PC-3 (cell line): ENCODE data around the gene CANT1. TPM values are rescaled to one million over a fixed set of nuclear protein-coding genes. Genes with fewer than 3 reads are reported as not detected.

ENCODE experiments used
- ATAC-seq: fragments of 200-7000 bp; cut with Tn5 transposase; 2 replicates; pipeline ENCODE4 v1.9.1; 2020; ENCODE audit warnings: mild to moderate bottlenecking, moderate library complexity
- BruUV-seq: library from RNA; stranded (reverse); fragments of 400-500 nt; replicated peaks from 2 replicates; lab custom pipeline; 2021; lab: Mats Ljungman, UMichigan
- CTCF ChIA-PET: fragments of 300-600 bp; sonication (Branson Sonifier 250); formaldehyde crosslinking; loops from one replicate; lab custom pipeline; 2022; ENCODE audit warnings: antibody characterized with exemption; lab: Charles Lee
- POLR2A ChIA-PET: fragments of 300-600 bp; sonication (Branson Sonifier 250); formaldehyde crosslinking; loops from one replicate; lab custom pipeline; 2022; ENCODE audit warnings: antibody characterized with exemption; ENCODE audit not compliant: unreplicated experiment; lab: Charles Lee
- DNase-seq: peaks from one replicate; pipeline ENCODE4 v3.0.0-alpha.2; 2015
- H2AFZ ChIP-seq: fragments of 300-600 bp; sonication (generic); 2 replicates; pipeline ENCODE4 v1.6.0; 2016; ENCODE audit warnings: antibody characterized with exemption, low read length
- H3F3A ChIP-seq: fragments of 300-600 bp; sonication (generic); one replicate; pipeline ENCODE4 v1.6.0; 2017; ENCODE audit warnings: antibody characterized with exemption, low read length, control low read depth, mild to moderate bottlenecking; ENCODE audit not compliant: unreplicated experiment
- H3K27ac ChIP-seq: fragments of 300-600 bp; sonication (generic); 2 replicates; pipeline ENCODE4 v1.5.1; 2016; ENCODE audit warnings: mild to moderate bottlenecking, low read length
- H3K27me3 ChIP-seq: fragments of 300-600 bp; sonication (generic); 2 replicates; pipeline ENCODE4 v1.6.1; 2016; ENCODE audit warnings: low read length, mixed read lengths
- H3K36me3 ChIP-seq: fragments of 300-600 bp; sonication (generic); 2 replicates; pipeline ENCODE4 v1.6.1; 2016; ENCODE audit warnings: low read depth, mixed run types, low read length, mixed read lengths
- H3K4me1 ChIP-seq: fragments of 300-600 bp; sonication (generic); 2 replicates; pipeline ENCODE4 v1.5.1; 2016; ENCODE audit warnings: low read length; ENCODE audit not compliant: insufficient read depth
- H3K4me2 ChIP-seq: fragments of 300-600 bp; sonication (generic); 2 replicates; pipeline ENCODE4 v1.6.0; 2016; ENCODE audit warnings: low read length
- H3K4me3 ChIP-seq: fragments of 300-600 bp; sonication (generic); 2 replicates; pipeline ENCODE4 v1.5.1; 2016; ENCODE audit warnings: mild to moderate bottlenecking, low read length, mixed read lengths
- H3K79me2 ChIP-seq: fragments of 300-600 bp; sonication (generic); 2 replicates; pipeline ENCODE4 v1.6.1; 2017; ENCODE audit warnings: low read length, mixed read lengths
- H3K9ac ChIP-seq: fragments of 300-600 bp; sonication (generic); 2 replicates; pipeline ENCODE4 v1.6.0; 2016; ENCODE audit warnings: mild to moderate bottlenecking, low read length
- H3K9me2 ChIP-seq: fragments of 300-600 bp; sonication (generic); replicated peaks from 2 replicates; pipeline ENCODE4 v1.6.1; 2016; ENCODE audit warnings: mixed run types, low read length, mixed read lengths
- H3K9me3 ChIP-seq: fragments of 300-600 bp; sonication (generic); 2 replicates; pipeline ENCODE4 v1.6.1; 2016; ENCODE audit warnings: low read length, mixed read lengths
- H4K20me1 ChIP-seq: fragments of 300-600 bp; sonication (generic); 2 replicates; pipeline ENCODE4 v1.6.1; 2016; ENCODE audit warnings: low read length, mixed read lengths
- EZH2 ChIP-seq: fragments of 300-600 bp; sonication (generic); IDR thresholded peaks from one replicate; pipeline ENCODE4 v1.6.1; 2017; ENCODE audit warnings: antibody characterized with exemption, mild to moderate bottlenecking, low read length; ENCODE audit not compliant: unreplicated experiment
- EZH2phosphoT487 ChIP-seq: fragments of 300-600 bp; sonication (generic); IDR thresholded peaks from 2 replicates; pipeline ENCODE4 v1.6.1; 2018; ENCODE audit warnings: mild to moderate bottlenecking, antibody characterized with exemption, low read length, borderline replicate concordance
- intact Hi-C: fragments of 100-400 bp; cut with micrococcal nuclease; formaldehyde crosslinking; loops from 2 replicates; pipeline ENCODE4 v1.9.0; 2023
- total RNA-seq: library from RNA; depleted of rRNA; stranded (reverse); fragments of >200 nt; gene quantifications from 2 replicates; pipeline ENCODE4 v1.2.3, GENCODE V29; 2014
- TF ChIP-seq, protein P1 (sequence below): fragments of 300-600 bp; sonication (generic); conservative IDR thresholded peaks from 2 replicates; pipeline ENCODE4 v1.5.1; 2017; ENCODE audit warnings: antibody characterized with exemption, low read depth, mild to moderate bottlenecking, low read length

The CANT1 gene
- total RNA-seq, 1 experiment from 2014 or later, result 191 TPM

DNA sequence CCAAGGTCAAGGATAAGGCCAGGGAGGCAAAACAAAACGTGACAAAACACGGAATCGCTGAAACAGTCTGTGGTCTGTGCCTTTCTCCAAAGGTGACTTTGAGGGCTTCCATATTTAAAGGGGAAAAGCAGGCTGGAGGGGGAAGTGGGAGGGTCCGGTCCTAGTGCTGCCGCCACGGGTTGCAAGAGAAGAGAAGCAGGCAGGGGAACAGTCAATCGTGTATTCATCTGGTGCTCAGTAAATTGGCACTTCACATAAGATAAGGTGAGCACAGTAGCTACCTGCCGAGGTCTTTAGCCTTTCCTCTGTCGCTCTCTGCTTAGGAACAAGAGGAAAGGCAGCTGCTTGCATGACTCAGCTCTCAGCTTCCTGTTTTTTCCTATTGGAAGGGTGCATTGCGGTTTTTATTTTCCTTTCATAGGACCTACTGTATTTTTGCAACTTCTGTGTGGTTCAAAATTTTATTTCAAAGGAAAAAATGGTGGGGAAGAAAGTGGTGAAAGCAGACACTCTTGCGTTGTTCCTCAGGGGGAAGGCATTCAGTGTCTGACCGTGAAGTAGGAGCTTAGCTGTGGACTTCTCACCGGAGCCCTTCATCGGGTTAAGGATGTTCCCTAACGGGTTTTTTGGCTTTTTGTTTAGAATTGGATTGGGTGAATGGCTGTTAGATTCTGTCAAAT lies 22.8 kb downstream of the CANT1 start:
- intact Hi-C loops, result loop anchor here (1.0 to 2.0 kb wide), 2 partner anchors 11 to 56 kb away; no protein-coding TSS in a partner anchor
- peaks cover 5% of the 10 kb centered on the region for H3K79me2 ChIP-seq
- H3F3A ChIP-seq, result peaks cover 7% of the 10 kb centered on the region
- TF ChIP-seq, protein P1, sequence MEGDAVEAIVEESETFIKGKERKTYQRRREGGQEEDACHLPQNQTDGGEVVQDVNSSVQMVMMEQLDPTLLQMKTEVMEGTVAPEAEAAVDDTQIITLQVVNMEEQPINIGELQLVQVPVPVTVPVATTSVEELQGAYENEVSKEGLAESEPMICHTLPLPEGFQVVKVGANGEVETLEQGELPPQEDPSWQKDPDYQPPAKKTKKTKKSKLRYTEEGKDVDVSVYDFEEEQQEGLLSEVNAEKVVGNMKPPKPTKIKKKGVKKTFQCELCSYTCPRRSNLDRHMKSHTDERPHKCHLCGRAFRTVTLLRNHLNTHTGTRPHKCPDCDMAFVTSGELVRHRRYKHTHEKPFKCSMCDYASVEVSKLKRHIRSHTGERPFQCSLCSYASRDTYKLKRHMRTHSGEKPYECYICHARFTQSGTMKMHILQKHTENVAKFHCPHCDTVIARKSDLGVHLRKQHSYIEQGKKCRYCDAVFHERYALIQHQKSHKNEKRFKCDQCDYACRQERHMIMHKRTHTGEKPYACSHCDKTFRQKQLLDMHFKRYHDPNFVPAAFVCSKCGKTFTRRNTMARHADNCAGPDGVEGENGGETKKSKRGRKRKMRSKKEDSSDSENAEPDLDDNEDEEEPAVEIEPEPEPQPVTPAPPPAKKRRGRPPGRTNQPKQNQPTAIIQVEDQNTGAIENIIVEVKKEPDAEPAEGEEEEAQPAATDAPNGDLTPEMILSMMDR, result no peak
- no peak for TF ChIP-seq EZH2
- no peak for TF ChIP-seq EZH2phosphoT487
- H3K27me3 ChIP-seq, result no peaks in the 10 kb centered on the region
- ChIA-PET CTCF (interaction anchor here (0.7 to 1.0 kb wide), 4 partner anchors 9 to 1115 kb away, joined by 3 to 5 read pairs (median 3); partner anchors contain the start of gene GAA), POLR2A (interaction anchor here (0.5 to 0.7 kb wide), 2 partner anchors 25 to 85 kb away, joined by 3 to 5 read pairs; no protein-coding TSS in a partner anchor)
- H3K4me2 ChIP-seq, result peak overlapping the region; percentile 81
- H3K27ac ChIP-seq, result peak overlapping the region; percentile 69
- peak; percentile 87 for DNase-seq
- peaks cover 31% of the 10 kb centered on the region for H3K4me1 ChIP-seq
- H3K4me3 ChIP-seq, result peak overlapping the region; percentile 55
- no peaks in the 10 kb centered on the region for H3K9me2 ChIP-seq
- peak; percentile 77 for ATAC-seq
- peak overlapping the region; percentile 55 for H2AFZ ChIP-seq
- TSS peak; percentile 23 for BruUV-seq
- H3K36me3 ChIP-seq, result peaks cover 17% of the 10 kb centered on the region
- peak overlapping the region; percentile 28 for H3K9ac ChIP-seq
- no peaks in the 10 kb centered on the region for H4K20me1 ChIP-seq
- H3K9me3 ChIP-seq, result no peaks in the 10 kb centered on the region

DNA sequence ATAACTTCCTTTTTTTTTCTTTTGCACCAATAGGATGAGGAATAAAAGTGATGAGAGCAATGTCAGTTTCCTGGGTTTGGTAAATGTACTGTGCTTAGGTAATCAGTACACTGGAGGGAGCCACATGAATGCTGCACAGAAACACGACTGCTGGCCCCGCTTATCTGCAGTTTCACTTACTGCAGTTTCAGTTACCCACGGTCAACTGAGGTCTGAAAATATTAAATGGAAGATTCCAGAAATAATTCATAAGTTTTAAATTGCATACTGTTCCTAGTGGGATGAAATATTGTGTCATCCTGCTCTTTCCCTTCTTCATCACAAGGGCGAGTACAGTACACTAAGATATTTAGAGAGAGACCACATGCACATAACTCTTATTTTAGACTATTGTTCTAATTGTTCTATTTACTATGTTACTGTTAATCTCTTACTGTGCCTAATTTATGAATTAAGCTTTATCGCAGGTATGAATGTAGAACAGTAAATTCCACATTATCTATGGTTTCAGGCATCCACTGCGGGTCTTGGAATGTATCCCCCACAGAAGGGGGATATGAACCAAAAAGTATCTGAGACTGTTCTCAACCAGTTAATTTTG lies 23.4 kb downstream of the CANT1 start:
- peaks cover 11% of the 10 kb centered on the region for H3K36me3 ChIP-seq
- H3K9ac ChIP-seq, result peak overlapping the region; percentile 28
- H3F3A ChIP-seq, result peaks cover 7% of the 10 kb centered on the region
- intact Hi-C loops, result loop anchor here (1.0 to 2.0 kb wide), 2 partner anchors 11 to 57 kb away; no protein-coding TSS in a partner anchor
- peak overlapping the region; percentile 55 for H2AFZ ChIP-seq
- CTCF ChIA-PET, result interaction anchor here (0.7 to 1.0 kb wide), 5 partner anchors 10 to 1115 kb away, joined by 3 to 5 read pairs (median 3); partner anchors contain the start of gene GAA
- H3K79me2 ChIP-seq, result no peaks in the 10 kb centered on the region
- H4K20me1 ChIP-seq, result no peaks in the 10 kb centered on the region
- no peaks in the 10 kb centered on the region for H3K9me3 ChIP-seq
- H3K4me2 ChIP-seq, result peak overlapping the region; percentile 81
- H3K27ac ChIP-seq, result peak overlapping the region; percentile 69
- H3K9me2 ChIP-seq, result no peaks in the 10 kb centered on the region
- POLR2A ChIA-PET, result no interaction called here
- BruUV-seq, result no TSS peak
- DNase-seq (peak; percentile 42), ATAC-seq (peak; percentile 32)
- peaks cover 31% of the 10 kb centered on the region for H3K4me1 ChIP-seq
- peak overlapping the region; percentile 55 for H3K4me3 ChIP-seq
- no peaks in the 10 kb centered on the region for H3K27me3 ChIP-seq
- no peak for TF ChIP-seq EZH2
- TF ChIP-seq EZH2phosphoT487, result no peak
- TF ChIP-seq, protein P1, result peak; percentile 45
